Lung microvascular endothelial cell (primary cell): ENCODE data around the gene PHOSPHO2. TPM values are rescaled to one million over a fixed set of nuclear protein-coding genes. Genes with fewer than 3 reads are reported as not detected.
A peak's percentile ranks its signal among the peaks of the same experiment; 100 is the strongest.

Experiments
- DNase-seq, 2 donors: peaks; one replicate each; pipeline versions ENCODE4 v3.0.0 to v3.0.0-alpha.2; 2010; ENCODE audit warnings: low read depth in 2 of 2
- total RNA-seq: library from RNA; depleted of rRNA; stranded (reverse); fragments of >200 nt; gene quantifications from 2 replicates; pipeline ENCODE4 v1.2.1, GENCODE V29; 2014

The PHOSPHO2 gene
- total RNA-seq, 1 donor from 2014 or later, result 2.6 TPM

GRCh38 chr2:169716938-169717690 is 22.8 kb downstream of the PHOSPHO2 start:
- peak; percentile 94 to 99 for DNase-seq

GRCh38 chr2:169717691-169718063 is 23.4 kb downstream of the PHOSPHO2 start:
- DNase-seq, result no peak

- no peak for DNase-seq
Measured at GRCh38 chr2:169718930-169719504, 24.7 kb downstream of the PHOSPHO2 start.

GRCh38 chr2:169721016-169721415 is 26.7 kb downstream of the PHOSPHO2 start:
- DNase-seq, result peak in 1 of 2 donors; percentile 58

GRCh38 chr2:169727065-169727464 is 32.8 kb downstream of the PHOSPHO2 start:
- no peak for DNase-seq

- no peak for DNase-seq
Measured at GRCh38 chr2:169729274-169729605, 35.0 kb downstream of the PHOSPHO2 start.

GRCh38 chr2:169732075-169732474 is 37.8 kb downstream of the PHOSPHO2 start:
- no peak for DNase-seq

GRCh38 chr2:169732583-169733358 is 38.5 kb downstream of the PHOSPHO2 start:
- DNase-seq, result no peak

GRCh38 chr2:169734169-169734847 is 40.0 kb downstream of the PHOSPHO2 start:
- DNase-seq, result peak; percentile 12 to 36

GRCh38 chr2:169735623-169736022 is 41.4 kb downstream of the PHOSPHO2 start:
- DNase-seq, result no peak

- DNase-seq, result peak; percentile 13 to 60
Measured at GRCh38 chr2:169736902-169737301, 42.6 kb downstream of the PHOSPHO2 start.

GRCh38 chr2:169738566-169739229 is 44.4 kb downstream of the PHOSPHO2 start:
- DNase-seq, result no peak

GRCh38 chr2:169739351-169739750 is 45.1 kb downstream of the PHOSPHO2 start:
- DNase-seq, result no peak

- no peak for DNase-seq
Measured at GRCh38 chr2:169743549-169743948, 49.3 kb downstream of the PHOSPHO2 start.

- no peak for DNase-seq
Measured at GRCh38 chr2:169746240-169746639, 52.0 kb downstream of the PHOSPHO2 start.

- DNase-seq, result no peak
Measured at GRCh38 chr2:169748319-169748718, 54.0 kb downstream of the PHOSPHO2 start.

Other genes with a start within 250 kb of the PHOSPHO2 start
- 0.99 and 1.3 TPM in 2 replicates for gene BBS5, start 215.0 kb upstream of the PHOSPHO2 start, total RNA-seq
- under 0.01 and 0.20 TPM in 2 replicates for gene KLHL41, start 184.8 kb upstream of the PHOSPHO2 start, total RNA-seq
- gene FASTKD1, start 120.6 kb upstream of the PHOSPHO2 start, total RNA-seq, result 9.4 and 14.5 TPM in 2 replicates
- gene PPIG, start 110.1 kb upstream of the PHOSPHO2 start, total RNA-seq, result 13.1 and 19.2 TPM in 2 replicates
- not detected in 2 replicates for gene CFAP210, start 64 bp upstream of the PHOSPHO2 start, total RNA-seq
- gene KLHL23, start 39.4 kb downstream of the PHOSPHO2 start, total RNA-seq, result 14.4 and 21.8 TPM in 2 replicates
- 60.1 and 66.7 TPM in 2 replicates for gene SSB, start 104.4 kb downstream of the PHOSPHO2 start, total RNA-seq
- 24.2 and 32.0 TPM in 2 replicates for gene METTL5, start 130.4 kb downstream of the PHOSPHO2 start, total RNA-seq
- 34.0 and 109 TPM in 2 replicates for gene UBR3, start 133.0 kb downstream of the PHOSPHO2 start, total RNA-seq